COLO668 (cell line): ENCODE data around the gene PIEZO2.

ENCODE experiments used
- DNase-seq: peaks from one replicate; lab custom pipeline; 2025; ENCODE audit not compliant: unreplicated experiment; lab: John Stamatoyannopoulos, UW

The PIEZO2 gene

GRCh38 chr18:11113937-11114336 lies 35.4 kb downstream of the PIEZO2 start:
- DNase-seq, result no peak

DNA sequence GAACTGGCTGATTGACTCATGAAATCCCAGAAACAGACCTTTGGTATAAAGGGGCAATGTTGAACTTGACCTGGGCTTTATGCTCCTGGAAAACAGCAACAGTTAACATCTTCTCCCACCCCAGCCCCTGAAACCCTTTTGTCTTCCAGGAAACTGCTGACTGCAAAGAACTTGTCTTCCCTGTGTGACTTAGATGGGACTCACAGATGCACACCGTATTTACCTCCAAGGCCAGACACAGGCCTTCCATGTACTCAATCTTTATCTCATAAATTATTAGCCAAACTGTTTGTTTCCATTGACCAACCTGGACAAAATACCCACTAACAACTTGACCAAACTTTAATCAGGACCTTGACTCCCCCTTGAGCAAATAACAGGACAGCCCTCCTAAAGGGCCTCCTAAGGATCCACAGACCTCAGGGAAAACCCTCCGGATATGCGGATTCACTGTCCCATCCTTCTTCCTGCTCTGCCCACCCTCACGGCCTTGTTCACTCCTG lies 36.3 kb downstream of the PIEZO2 start:
- DNase-seq, result no peak

DNA sequence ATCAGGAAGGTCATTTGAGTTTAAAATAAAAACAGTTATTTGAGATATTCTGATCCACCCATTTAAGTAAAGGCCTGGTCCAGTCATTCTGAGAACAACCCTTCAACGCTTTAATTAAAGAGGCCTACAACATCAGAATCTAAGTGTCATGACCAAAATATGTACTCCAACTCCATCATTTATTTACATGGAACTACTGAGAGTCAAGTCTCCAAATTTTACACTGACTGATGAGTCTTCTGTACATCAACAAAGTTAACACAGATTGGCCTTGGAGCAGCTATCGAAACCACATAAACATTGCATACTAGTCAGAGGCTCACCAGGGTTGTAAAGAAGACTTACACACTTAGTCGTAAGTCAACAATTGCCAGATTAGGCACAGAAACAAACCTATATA lies 37.1 kb downstream of the PIEZO2 start:
- no peak for DNase-seq

DNA sequence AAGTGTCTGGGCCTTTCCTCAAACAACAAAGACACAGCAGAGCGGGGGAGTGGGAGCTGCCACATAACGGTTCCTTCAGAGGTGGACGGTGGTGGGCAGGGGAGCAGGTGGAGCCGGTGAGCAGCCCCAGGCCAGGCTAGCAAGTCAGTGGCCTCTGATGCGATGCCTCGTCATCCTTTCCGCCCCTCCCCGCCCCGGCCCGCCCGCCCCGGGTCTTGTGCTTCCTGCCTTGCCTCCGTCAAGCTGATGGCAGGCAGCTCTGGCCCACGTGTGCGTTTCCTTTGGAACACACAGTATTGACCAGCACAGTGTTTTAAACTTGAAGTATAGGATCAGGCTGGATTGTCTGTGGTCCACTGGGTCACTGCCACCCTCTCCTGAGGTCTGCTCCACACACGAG lies 38.9 kb downstream of the PIEZO2 start:
- DNase-seq, result no peak

DNA sequence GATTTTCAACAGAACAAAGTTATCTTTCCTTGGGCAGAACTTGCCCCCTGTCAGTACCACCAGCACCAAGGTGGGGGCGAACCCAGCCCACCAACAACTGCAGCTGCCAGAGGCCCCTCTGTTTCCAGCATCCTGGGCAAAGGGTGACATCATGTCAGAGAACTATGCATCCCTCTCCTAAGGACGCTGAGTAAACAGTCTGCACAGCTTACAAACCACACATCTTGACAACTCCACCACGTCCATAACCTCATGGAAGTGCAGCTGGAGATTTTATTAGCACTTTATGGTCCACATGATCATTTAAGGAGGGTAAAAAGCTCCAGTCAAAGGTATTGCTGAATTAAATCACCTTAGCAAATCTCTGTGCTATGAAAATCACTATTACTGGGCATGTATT lies 40.4 kb downstream of the PIEZO2 start:
- DNase-seq, result no peak

DNA sequence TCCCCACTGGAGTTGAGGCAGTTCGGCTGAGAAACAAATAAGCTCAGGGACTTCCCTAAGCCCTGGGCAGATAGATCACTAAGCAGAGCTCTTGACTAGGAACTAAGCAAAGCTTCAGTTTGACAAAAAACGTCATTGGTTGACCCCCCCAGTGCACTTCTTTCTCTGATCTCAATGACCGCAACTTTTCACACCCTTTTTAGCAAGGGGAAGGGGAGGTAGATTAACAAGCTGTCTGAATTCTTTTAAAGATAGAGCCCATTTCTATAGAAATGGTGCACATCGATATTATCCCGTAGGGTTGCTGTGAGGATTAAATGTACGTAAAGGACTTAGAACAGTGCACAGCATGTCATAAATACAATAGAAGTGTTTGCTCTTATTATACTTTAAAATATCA lies 42.5 kb downstream of the PIEZO2 start:
- DNase-seq, result no peak

GRCh38 chr18:11105463-11105862 lies 43.9 kb downstream of the PIEZO2 start:
- DNase-seq, result no peak

DNA sequence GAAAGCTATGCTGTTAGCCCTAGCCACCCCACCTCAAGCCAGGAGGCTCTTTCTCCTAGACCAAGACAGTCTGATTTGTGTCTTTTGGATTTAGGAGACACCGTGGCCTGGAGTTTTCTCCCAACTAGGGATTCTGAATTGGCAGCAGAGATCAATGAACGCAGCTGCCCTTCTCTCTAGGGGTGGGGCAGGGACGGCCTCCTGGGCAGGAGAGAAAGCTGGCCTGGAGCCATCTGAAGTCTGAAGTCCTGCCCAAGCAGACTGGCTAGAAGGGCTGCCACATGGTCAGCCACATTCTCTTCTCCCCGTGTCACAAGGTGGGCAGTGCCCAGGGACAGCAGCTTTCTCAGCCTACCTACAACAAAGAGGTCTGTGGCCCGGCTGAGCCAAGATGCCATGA lies 45.1 kb downstream of the PIEZO2 start:
- DNase-seq, result no peak

- no peak for DNase-seq
These were observed 52.3 kb downstream of the PIEZO2 start for GRCh38 chr18:11096839-11097750.

- no peak for DNase-seq
These were observed 53.0 kb downstream of the PIEZO2 start for GRCh38 chr18:11096411-11096810.

- DNase-seq, result no peak
These were observed 53.6 kb downstream of the PIEZO2 start for GRCh38 chr18:11095674-11096293.

GRCh38 chr18:11095211-11095610 lies 54.2 kb downstream of the PIEZO2 start:
- DNase-seq, result no peak

DNA sequence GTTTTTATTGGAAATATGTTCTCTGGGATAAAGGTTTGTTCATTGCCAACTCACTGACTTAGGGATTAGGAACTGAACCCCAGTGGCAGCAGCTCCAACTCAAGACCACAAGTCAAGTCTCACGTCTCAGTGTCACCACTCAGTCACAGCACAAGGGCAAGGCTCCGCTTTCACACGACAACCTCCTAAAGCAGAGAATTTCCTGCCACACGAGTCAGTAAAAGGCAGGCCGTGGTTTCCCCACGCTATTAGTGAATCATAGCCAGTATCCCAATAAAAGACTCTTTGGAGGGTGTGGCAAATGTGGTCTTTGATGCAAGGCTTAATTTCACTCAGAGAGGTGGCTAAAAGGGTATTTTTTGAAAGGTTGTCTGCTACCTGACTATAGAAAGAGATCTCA lies 57.6 kb downstream of the PIEZO2 start:
- no peak for DNase-seq

DNA sequence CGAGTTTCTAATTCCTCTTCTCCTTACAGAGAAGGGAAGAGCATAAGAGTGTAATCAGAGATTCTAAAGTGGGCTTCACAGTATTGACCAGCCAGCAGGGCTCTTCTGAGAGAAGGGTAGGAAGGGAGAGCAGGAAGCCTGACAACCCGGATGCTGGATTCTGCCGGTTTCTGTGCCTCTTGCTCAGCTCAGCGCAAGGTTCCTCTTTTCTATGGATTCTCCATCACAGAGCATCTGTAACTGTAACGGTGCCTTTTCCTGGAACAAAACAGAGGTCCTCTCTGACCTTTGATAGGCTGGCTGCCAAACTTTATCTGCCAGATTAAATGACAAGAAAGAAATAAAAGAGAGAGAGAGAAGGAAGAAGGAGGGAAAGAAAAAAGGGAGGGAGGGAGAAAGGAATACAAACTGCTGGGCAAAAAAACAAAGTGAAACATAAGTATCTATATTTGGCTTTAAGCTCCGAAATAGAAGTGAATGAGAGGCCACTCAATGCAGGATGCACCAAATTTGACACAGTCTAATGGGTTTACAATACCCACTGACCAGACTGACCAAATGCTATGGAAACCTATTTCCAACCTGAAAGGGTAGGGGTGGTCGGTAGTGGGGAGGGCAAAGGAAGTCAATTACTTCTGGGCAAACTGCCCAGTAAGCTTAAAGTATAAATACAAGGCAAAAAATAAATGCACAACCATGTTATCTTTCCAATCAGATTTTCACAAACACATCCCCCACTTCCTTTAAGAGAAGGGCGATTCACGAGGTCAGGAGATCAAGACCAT lies 59.2 kb downstream of the PIEZO2 start:
- DNase-seq, result no peak

DNA sequence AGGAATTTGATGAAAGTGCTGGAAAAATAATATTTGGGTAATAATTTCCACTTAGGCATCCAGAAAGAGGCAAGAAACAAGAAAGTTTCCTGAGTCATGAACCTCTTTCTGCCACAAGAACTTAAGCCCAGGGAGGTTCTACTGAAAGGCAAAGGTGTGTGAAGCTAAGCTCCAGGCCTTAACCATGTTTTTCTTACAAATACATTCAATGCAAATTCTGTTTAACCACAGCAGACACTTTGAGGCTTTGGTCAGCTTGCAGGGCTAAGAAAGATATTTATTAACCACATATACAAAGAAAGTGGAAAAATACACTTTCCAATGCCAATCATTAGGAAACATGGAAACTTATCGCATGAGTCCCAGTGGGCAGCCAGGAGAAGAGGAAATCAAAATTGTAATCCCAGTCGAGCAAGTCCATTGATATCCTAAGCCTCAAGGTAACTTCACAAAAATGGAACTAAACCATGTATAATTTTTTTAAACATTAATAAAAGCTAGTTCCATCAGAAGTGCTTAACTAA lies 68.3 kb downstream of the PIEZO2 start:
- no peak for DNase-seq

- no peak for DNase-seq
These were observed 70.9 kb downstream of the PIEZO2 start for GRCh38 chr18:11078491-11078890.

GRCh38 chr18:11077548-11078187 lies 71.7 kb downstream of the PIEZO2 start:
- DNase-seq, result no peak

DNA sequence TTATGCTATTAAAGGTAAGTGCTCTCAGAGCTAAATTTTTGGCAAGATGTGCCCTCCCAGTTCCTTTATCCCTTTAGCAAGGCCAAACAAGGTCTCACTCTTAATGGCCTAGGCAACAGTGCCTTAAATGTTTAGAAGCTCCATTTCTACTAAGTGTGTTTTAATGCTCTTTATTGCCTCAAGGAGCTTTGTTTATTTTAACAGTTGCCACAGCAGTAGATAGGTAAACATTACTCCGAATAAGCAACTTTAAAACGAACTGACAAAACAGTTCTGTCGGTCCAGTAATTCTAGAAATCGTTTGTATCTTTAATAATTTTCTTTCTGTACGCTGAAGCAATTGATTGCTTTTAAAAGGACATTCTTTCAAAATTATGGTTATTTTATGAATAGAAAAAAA lies 74.5 kb downstream of the PIEZO2 start:
- no peak for DNase-seq

DNA sequence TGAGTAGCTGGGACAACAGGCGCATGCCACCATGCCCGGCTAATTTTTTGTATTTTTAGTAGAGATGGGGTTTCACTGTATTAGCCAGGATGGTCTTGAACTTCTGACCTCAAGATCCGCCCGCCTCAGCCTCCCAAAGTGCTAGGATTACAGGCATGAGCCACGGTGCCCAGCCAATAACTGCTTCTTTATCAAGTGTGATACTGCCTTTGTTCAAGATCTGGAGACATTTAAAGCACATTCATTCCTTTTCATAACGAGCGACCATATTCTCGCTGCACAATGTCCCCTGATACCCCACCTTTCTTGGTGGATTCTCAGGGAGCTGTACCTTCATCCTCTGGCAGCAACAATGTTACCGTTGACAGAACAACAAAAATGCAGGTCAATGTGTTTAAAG lies 75.4 kb downstream of the PIEZO2 start:
- DNase-seq, result no peak

DNA sequence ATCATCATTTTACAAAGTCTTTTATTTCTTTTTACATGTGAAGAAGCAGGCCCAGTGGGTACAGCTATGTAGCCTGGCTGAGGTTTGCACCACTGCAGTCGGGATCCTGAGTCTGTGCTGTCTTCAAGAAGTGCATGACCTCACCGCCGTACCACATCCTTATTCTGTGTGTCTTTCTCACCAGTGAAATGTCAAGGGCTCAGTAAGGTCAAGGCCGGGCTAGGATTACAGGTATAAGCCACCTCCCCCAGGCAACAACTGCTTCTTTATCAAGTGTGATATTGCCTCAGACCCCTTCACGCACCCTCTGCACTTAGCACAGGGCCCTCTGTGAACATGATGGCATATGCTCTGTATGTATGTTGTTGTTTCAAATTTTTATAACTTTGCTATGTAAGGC lies 76.7 kb downstream of the PIEZO2 start:
- no peak for DNase-seq

DNA sequence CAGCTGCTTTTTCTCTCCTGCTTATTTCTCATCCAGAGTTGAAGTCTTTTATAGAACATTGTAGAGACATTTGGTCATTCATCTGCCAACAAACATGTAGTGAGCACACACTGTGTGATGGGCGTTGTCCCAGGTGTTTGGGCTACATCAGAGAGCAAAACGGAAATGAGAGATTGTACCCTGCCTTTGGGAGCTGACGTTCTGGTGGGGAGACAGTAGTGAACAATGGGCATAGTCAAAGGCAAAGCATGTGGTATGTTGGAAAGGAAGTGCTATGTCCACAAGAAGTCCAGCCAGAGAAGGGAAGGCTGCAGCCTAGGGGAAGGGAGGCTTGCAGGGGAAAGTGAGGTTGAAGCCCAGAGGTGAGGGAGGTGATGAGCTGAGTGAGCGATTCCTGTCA lies 78.1 kb downstream of the PIEZO2 start:
- DNase-seq, result no peak
